Panc1 (cell line): ENCODE data around the gene ASB14. TPM values are rescaled to one million over a fixed set of nuclear protein-coding genes. Genes with fewer than 3 reads are reported as not detected.

Experiments used
- ATAC-seq: fragments of 200-7000 bp; cut with Tn5 transposase; 2 replicates; pipeline ENCODE4 v1.9.1; 2020; ENCODE audit warnings: mild to moderate bottlenecking, moderate library complexity
- BruUV-seq: library from RNA; stranded (reverse); fragments of 400-500 nt; replicated peaks from 2 replicates; lab custom pipeline; 2021; lab: Mats Ljungman, UMichigan
- CTCF ChIA-PET: fragments of 300-600 bp; sonication (Branson Sonifier 250); formaldehyde crosslinking; loops from one replicate; lab custom pipeline; 2022; ENCODE audit warnings: antibody characterized with exemption; lab: Charles Lee
- POLR2A ChIA-PET: fragments of 300-600 bp; sonication (Branson Sonifier 250); formaldehyde crosslinking; loops from one replicate; lab custom pipeline; 2022; ENCODE audit warnings: antibody characterized with exemption; lab: Charles Lee
- DNase-seq: peaks from one replicate; pipeline ENCODE4 v3.0.0-alpha.2; 2010; ENCODE audit warnings: low read depth, low spot score
- H3K27ac ChIP-seq: 2 replicates; pipeline ENCODE4 v1.5.1; 2011; ENCODE audit warnings: mild to moderate bottlenecking, low read length, inconsistent platforms
- H3K27me3 ChIP-seq: fragments of 200-500 bp; sonication (Bioruptor generic); 2 replicates; pipeline ENCODE4 v1.6.0; 2014; ENCODE audit warnings: low read length, inconsistent platforms; ENCODE audit not compliant: control insufficient read depth, insufficient read depth
- H3K36me3 ChIP-seq: fragments of 200-500 bp; sonication (Bioruptor generic); 2 replicates; pipeline ENCODE4 v1.5.1; 2014; ENCODE audit warnings: inconsistent platforms, mild to moderate bottlenecking, low read length, moderate library complexity; ENCODE audit not compliant: control insufficient read depth, insufficient read depth
- H3K4me1 ChIP-seq: 2 replicates; pipeline ENCODE4 v1.5.1; 2011; ENCODE audit warnings: inconsistent platforms, mild to moderate bottlenecking, low read length, moderate library complexity; ENCODE audit not compliant: control insufficient read depth, insufficient read depth
- H3K4me3 ChIP-seq, 2 experiments: 2 replicates each; pipeline ENCODE4 v1.5.1; 2011 to 2012; ENCODE audit warnings: low read depth in 2 of 2, low read length in 2 of 2, mild to moderate bottlenecking in 2 of 2, inconsistent platforms in 1 of 2, moderate library complexity in 1 of 2
- H3K9me3 ChIP-seq: fragments of 200-500 bp; sonication (Bioruptor generic); 2 replicates; pipeline ENCODE4 v1.5.1; 2014; ENCODE audit warnings: low read depth, mild to moderate bottlenecking, inconsistent platforms, low read length, moderate library complexity; ENCODE audit not compliant: control insufficient read depth, insufficient read depth
- CTCF ChIP-seq: fragments of 450-650 bp; IDR thresholded peaks from 2 replicates; pipeline ENCODE4 v1.5.1; 2017; ENCODE audit warnings: mild to moderate bottlenecking
- POLR2AphosphoS5 ChIP-seq: IDR thresholded peaks from 2 replicates; pipeline ENCODE4 v1.6.1; 2012; ENCODE audit warnings: mild to moderate bottlenecking, low read depth, low read length, moderate library complexity
- REST ChIP-seq, 2 experiments: IDR thresholded peaks; 2 replicates each; pipeline ENCODE4 v1.6.1; 2011 to 2012; ENCODE audit warnings: low read depth in 2 of 2, control low read depth in 1 of 2, low read length in 1 of 2, mild to moderate bottlenecking in 1 of 2, moderate library complexity in 1 of 2; ENCODE audit not compliant: insufficient read depth in 1 of 2
- SIN3A ChIP-seq: IDR thresholded peaks from 2 replicates; pipeline ENCODE4 v1.6.1; 2012; ENCODE audit warnings: low read depth, mild to moderate bottlenecking, low read length, moderate library complexity, borderline replicate concordance; ENCODE audit not compliant: insufficient read depth
- TCF7L2 ChIP-seq: IDR thresholded peaks from 2 replicates; pipeline ENCODE4 v1.6.1; 2011; ENCODE audit warnings: mild to moderate bottlenecking, low read depth, low read length, inconsistent platforms
- in situ Hi-C: cut with HindIII; loops from 2 replicates; pipeline ENCODE4 v1.10.0; 2016; ENCODE audit warnings: low sequenced_read_pairs, low pct_unique_long_range_greater_than_20kb
- intact Hi-C: fragments of 100-400 bp; cut with micrococcal nuclease; formaldehyde crosslinking; loops from one replicate; pipeline ENCODE4 v1.10.0; 2022; ENCODE audit not compliant: unreplicated experiment
- total RNA-seq: library from RNA; stranded (reverse); gene quantifications from one replicate; pipeline ENCODE4 v1.2.1, GENCODE V29; 2021; ENCODE audit not compliant: unreplicated experiment

The ASB14 gene
- total RNA-seq, 1 experiment from 2014 or later: not detected

DNA sequence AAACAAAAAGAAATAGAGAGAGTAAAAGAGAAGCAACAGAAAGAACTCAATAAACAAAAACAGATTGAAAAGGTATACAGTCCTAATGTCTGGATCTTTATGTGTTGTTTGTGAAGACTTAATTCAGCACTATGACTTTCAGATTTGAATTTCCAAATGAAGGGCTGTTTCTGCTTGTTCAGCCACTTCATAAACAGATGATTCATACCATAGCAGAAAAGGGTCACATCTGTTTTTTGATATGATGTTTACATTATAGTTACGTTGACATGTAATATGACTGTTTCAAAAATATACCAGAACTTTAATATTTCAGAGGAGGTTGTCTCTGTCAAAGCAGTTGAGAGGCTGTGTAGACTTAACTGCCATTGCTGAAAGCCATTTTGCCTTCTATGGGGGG, 24.1 kb downstream of the ASB14 start:
- intact Hi-C loops: no loop called here
- no peak for TF ChIP-seq SIN3A
- TF ChIP-seq REST (IDR thresholded peaks at IDR 0.05; ENCODE audit: insufficient read depth in 1 of 2, low read depth in 2 of 2, low read length in 1 of 2): no peak
- no peak for TF ChIP-seq CTCF
- TF ChIP-seq POLR2AphosphoS5: no peak
- POLR2A ChIA-PET: no interaction called here

DNA sequence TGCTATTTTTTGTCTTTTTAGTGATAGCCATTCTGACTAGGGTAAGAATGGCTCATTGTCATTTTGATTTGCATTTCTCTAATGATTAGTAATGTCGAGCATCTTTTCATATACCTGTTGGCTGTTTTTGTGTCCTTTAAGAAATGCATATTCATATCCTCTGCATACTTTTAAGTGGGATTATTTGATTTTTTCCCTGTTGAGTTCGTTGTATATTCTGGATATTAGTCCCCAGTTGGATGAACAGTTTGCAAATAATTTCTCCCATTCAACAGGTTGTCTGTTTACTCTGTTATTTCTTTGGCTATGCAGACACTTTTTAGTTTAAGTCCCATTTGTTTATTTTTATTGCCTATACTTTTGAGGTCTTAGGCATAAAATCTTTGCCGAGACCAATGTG, 30.6 kb downstream of the ASB14 start:
- BruUV-seq: no TSS peak
- ATAC-seq (no peak), DNase-seq (no peak)
- ChIA-PET CTCF (interaction anchor here (0.6 kb wide), 1 partner anchor 597 kb away, joined by 10 read pairs; no protein-coding TSS in a partner anchor), POLR2A (no interaction called here)
- H3K27ac ChIP-seq: no peak overlapping the region
- TF ChIP-seq POLR2AphosphoS5: no peak
- TF ChIP-seq SIN3A: no peak
- no peak for TF ChIP-seq REST (IDR thresholded peaks at IDR 0.05; ENCODE audit: insufficient read depth in 1 of 2, low read depth in 2 of 2, low read length in 1 of 2)
- no peak for TF ChIP-seq CTCF
- no peak for TF ChIP-seq TCF7L2
- H3K27me3 ChIP-seq: no peaks in the 10 kb centered on the region
- in situ Hi-C loops (no loop called here), intact Hi-C loops (no loop called here)
- no peaks in the 10 kb centered on the region for H3K4me1 ChIP-seq
- no peaks in the 10 kb centered on the region for H3K9me3 ChIP-seq
- H3K36me3 ChIP-seq: peaks cover 19% of the 10 kb centered on the region; the same call in 1 of the 2 replicates
- H3K4me3 ChIP-seq: no peak overlapping the region

More for the DNA sequence above, 24.1 kb downstream of the ASB14 start:
- Histone ChIP-seq H3K27me3 (no peaks in the 10 kb centered on the region), H3K36me3 (peaks cover 21% of the 10 kb centered on the region; the same call in 1 of the 2 replicates), H3K4me3 (no peak overlapping the region), H3K27ac (no peak overlapping the region), H3K4me1 (no peaks in the 10 kb centered on the region), H3K9me3 (no peaks in the 10 kb centered on the region)
- no peak for DNase-seq
- in situ Hi-C loops: no loop called here
- CTCF ChIA-PET: no interaction called here
- ATAC-seq: no peak
- BruUV-seq: no TSS peak
